GM12892 (cell line): ENCODE results near the gene KCNQ5. TPM values are rescaled to one million over a fixed set of nuclear protein-coding genes. Genes with fewer than 3 reads are reported as not detected.
"Not testable (repeated sequence)": the region's sequence is repeated elsewhere in the genome, so short reads cannot be mapped to it uniquely, and the experiment has no call there.

ENCODE experiments used
- DNase-seq: peaks from one replicate; pipeline ENCODE4 v3.0.0; 2011; ENCODE audit not compliant: insufficient read length
- FAIRE-seq: peaks from 2 replicates; lab custom pipeline; 2011; peaks lifted over from hg19 to GRCh38; lab: Jason Lieb, UNC
- POLR2A ChIP-seq: IDR thresholded peaks from 2 replicates; pipeline ENCODE4 v1.6.1; 2011; ENCODE audit warnings: low read depth, low read length, control low read depth
- POLR2AphosphoS5 ChIP-seq: IDR thresholded peaks from 2 replicates; pipeline ENCODE4 v1.6.1; 2011; ENCODE audit warnings: low read depth, low read length, control low read depth
- TAF1 ChIP-seq: IDR thresholded peaks from 2 replicates; pipeline ENCODE4 v1.6.1; 2011; ENCODE audit warnings: low read depth, mild to moderate bottlenecking, control low read depth, low read length, borderline replicate concordance
- polyA plus RNA-seq: library from polyadenylated mRNA; unstranded; fragments of >200 nt; gene quantifications from one replicate; pipeline ENCODE4 v1.2.1, GENCODE V29; 2012; ENCODE audit warnings: missing spikeins, inconsistent platforms; ENCODE audit not compliant: missing spikeins

Gene KCNQ5
- 3.7 TPM for polyA plus RNA-seq

DNA sequence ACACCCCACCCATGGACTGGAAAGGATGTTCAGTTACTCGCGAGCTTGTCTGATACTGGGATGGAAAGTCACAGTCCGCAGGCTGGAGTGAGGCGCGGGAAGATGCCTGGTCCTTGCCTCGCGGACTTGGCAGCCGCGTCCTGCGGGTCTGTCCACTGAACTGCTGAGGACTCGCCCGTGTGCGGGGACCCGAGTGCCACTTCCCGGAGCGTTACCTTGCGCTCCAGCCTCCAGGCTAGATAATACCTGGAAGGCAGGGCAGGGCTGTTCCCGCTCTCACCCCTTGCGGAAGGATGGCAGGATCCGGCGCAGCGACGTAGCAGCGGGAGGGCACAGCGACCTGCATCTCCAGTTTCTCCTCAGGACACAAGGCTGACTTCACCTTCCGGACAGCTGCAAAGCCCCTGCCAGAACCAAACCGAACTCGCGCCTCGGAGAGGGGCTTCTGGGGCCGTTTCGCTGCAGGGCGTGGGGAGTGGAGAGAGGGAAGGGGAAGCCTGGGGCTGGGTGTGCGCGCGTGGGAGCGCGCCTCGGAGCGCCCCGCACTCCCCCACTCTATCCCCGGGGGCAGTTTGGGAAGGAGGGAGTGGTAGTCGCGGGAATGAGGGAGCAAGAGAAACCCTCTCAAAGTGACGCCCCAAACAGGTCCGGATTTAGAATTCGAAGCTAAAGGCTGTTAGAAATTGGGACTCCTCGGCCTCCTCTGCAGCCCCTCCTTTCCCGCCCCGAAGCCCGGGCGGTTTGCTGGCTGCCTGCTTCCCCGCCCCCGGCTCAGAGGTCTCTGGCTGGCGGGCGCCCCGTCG lies at the start of gene KCNQ5:
TSS of gene KCNQ5 (plus strand) at position 774 of the 803 bp plus-strand sequence.
- peak; percentile 91 for FAIRE-seq
- DNase-seq = no peak
- no peak for TF ChIP-seq TAF1
- TF ChIP-seq POLR2AphosphoS5 = no peak
- no peak for TF ChIP-seq POLR2A

DNA sequence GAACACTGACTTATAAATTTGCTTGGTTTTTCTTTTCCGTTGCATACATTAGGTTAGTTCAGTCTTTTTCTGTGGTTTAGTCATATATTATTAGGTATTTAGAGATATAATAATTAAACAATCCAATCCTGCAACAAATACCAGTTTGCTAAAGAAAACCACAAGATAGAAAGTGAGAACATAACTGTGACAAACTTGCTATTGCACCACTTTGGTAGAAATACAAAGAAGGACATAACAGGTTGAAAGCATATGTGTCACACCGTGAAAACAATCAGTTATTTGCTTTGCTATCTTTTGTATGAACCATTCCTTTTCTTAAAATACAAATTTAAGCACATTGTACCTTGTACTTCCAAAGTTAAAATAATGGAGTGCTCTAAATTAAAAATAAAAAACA lies 42.0 kb upstream of the KCNQ5 start:
- TF ChIP-seq POLR2AphosphoS5 (no peak), TAF1 (no peak), POLR2A (no peak)
- FAIRE-seq (no peak), DNase-seq (no peak)

- TF ChIP-seq TAF1 (no peak), POLR2A (no peak), POLR2AphosphoS5 (no peak)
- DNase-seq = no peak
- no peak for FAIRE-seq
These were observed 41.5 kb upstream of the KCNQ5 start for GRCh38 chr6:72580281-72580940.

- FAIRE-seq, DNase-seq: not testable (repeated sequence)
These were observed 40.9 kb upstream of the KCNQ5 start for GRCh38 chr6:72580950-72581349.

GRCh38 chr6:72588155-72588554 lies 33.7 kb upstream of the KCNQ5 start:
- FAIRE-seq (no peak), DNase-seq (no peak)
- no peak for TF ChIP-seq POLR2AphosphoS5
- no peak for TF ChIP-seq TAF1
- TF ChIP-seq POLR2A = no peak

GRCh38 chr6:72589096-72589495 lies 32.8 kb upstream of the KCNQ5 start:
- TF ChIP-seq POLR2AphosphoS5 (no peak), POLR2A (no peak), TAF1 (no peak)
- DNase-seq (no peak), FAIRE-seq (no peak)

DNA sequence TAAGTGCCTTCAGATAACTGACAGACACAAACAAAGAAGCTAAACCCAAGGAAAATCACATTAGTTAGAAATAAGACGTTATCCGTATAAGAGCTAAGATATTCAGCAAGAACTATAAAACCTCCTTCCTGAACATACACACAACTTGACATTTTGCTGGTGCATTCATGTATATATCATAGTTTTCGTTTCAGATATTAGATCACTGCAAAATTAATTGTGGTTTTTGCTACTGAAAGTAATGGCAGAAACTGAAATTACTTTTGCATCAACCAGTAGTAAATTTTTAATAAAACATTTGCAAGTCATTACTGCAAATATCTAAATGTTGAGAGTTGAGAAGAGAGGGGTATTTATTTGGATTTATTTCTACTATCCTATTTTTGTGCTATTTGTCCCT lies 26.1 kb upstream of the KCNQ5 start:
- no peak for DNase-seq
- FAIRE-seq = no peak
- no peak for TF ChIP-seq POLR2AphosphoS5
- no peak for TF ChIP-seq TAF1
- TF ChIP-seq POLR2A = no peak

GRCh38 chr6:72616406-72617015 lies 5.4 kb upstream of the KCNQ5 start:
- FAIRE-seq (peak; percentile 21), DNase-seq (no peak)

DNA sequence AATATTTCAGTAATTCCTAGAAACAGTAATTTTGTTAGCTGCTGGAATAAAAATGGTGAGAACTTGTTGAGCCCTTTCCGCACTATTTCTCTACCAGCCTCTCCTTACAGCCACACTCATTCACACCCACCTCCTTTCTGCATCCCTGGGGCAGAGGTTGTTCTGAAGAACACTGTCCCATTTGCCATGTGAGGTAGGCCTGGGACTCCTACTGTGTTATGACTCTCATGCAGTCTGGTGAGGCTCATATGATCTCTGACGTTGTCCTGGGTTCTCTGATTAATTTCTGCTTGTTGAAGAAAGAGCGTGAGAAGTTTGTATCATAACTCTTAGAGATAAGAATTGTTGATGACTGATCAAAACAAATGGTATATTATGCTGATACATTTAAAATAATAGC lies 4.1 kb upstream of the KCNQ5 start:
- no peak for FAIRE-seq
- no peak for DNase-seq
- TF ChIP-seq POLR2AphosphoS5 = no peak
- TF ChIP-seq POLR2A = no peak
- TF ChIP-seq TAF1 = no peak

More at GRCh38 chr6:72616406-72617015, 5.4 kb upstream of the KCNQ5 start:
- TF ChIP-seq TAF1 (no peak), POLR2A (no peak), POLR2AphosphoS5 (no peak)

GRCh38 chr6:72619883-72620696 lies 1.8 kb upstream of the KCNQ5 start:
- TF ChIP-seq TAF1 = no peak
- TF ChIP-seq POLR2A = 0 out of 2 replicates have a peak, but pooled peaks have one; percentile 29
- DNase-seq (peak; percentile 45), FAIRE-seq (peak; percentile 87)

DNA sequence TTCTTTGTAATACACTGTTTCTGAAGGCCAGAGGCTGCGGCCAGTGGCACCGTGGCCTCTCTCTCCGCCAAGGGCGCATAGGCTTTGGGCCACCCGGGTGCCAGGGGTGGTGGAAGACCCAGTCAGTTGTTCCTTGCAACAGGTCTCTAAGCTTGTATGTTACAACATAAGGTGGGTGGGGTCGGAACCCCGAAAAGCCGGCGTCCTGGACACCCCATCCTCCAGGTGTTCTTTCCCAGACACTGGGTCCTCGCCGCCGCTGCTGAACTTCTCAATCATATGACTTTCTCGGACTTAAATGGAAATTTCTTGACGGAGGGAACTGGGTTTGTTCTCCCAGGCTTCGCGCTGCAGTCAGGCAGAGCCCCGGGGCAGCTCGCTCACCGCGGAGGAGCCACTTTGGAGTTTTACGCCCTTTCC lies 983 bp upstream of the KCNQ5 start:
- no peak for FAIRE-seq
- TF ChIP-seq POLR2AphosphoS5 (no peak), TAF1 (no peak), POLR2A (no peak)
- no peak for DNase-seq
